Hepatocyte (in vitro differentiated cells): Measurements from ENCODE around the gene PKDREJ.

Experiments
- EZH2 ChIP-seq: fragments of 200-600 bp; sonication (generic); IDR thresholded peaks from 2 replicates; pipeline ENCODE4 v1.6.1; 2016; ENCODE audit warnings: antibody characterized with exemption, mild to moderate bottlenecking, borderline replicate concordance
- TF ChIP-seq, protein P1 (sequence below): fragments of 200-600 bp; sonication (generic); IDR thresholded peaks from 2 replicates; pipeline ENCODE4 v1.5.1; 2016; ENCODE audit warnings: antibody characterized with exemption, mild to moderate bottlenecking; ENCODE audit not compliant: poor library complexity

DNA sequence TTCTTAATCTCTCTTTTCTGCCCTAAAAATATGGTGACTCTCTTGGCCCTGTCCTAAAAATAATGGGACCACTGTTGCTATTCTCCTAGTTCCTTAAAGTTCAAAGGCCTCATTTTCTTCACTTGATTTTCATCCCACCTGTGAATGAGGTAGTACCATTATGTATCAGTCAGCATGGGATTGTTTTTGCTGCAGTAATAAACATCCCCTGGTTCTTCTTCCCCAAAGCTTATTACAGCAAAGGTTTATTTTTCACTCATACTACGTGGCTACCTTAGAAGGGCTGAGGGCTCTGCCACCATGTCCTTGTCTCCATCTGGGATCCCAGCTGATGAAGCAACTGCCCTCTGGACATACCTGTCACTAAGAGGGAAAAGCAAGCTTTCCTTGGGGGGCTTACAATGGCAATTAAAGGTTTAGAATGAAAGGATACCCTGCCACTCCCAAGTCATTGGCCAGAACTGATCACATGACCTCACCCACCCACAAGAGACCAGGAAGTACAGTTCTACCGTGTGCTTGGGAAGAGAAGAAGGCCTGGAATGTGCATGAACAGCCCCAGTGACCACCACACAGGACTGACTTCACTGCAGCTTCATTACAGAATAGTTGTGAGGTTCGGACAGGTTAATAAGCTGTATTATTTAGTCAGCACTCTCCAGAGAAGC, 12.4 kb upstream of the PKDREJ start:
- TF ChIP-seq, protein P1, sequence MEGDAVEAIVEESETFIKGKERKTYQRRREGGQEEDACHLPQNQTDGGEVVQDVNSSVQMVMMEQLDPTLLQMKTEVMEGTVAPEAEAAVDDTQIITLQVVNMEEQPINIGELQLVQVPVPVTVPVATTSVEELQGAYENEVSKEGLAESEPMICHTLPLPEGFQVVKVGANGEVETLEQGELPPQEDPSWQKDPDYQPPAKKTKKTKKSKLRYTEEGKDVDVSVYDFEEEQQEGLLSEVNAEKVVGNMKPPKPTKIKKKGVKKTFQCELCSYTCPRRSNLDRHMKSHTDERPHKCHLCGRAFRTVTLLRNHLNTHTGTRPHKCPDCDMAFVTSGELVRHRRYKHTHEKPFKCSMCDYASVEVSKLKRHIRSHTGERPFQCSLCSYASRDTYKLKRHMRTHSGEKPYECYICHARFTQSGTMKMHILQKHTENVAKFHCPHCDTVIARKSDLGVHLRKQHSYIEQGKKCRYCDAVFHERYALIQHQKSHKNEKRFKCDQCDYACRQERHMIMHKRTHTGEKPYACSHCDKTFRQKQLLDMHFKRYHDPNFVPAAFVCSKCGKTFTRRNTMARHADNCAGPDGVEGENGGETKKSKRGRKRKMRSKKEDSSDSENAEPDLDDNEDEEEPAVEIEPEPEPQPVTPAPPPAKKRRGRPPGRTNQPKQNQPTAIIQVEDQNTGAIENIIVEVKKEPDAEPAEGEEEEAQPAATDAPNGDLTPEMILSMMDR, result no peak
- no peak for TF ChIP-seq EZH2
